GM12891 (cell line): Measurements from ENCODE around the gene STARD5.

ENCODE experiments used
- DNase-seq: peaks from one replicate; pipeline ENCODE4 v3.0.0; 2011; ENCODE audit warnings: low spot score; ENCODE audit not compliant: insufficient read length
- FAIRE-seq: peaks from 2 replicates; lab custom pipeline; 2011; peaks lifted over from hg19 to GRCh38; lab: Jason Lieb, UNC
- PAX5 ChIP-seq: IDR thresholded peaks from 2 replicates; pipeline ENCODE4 v1.6.1; 2011; ENCODE audit warnings: low read length, moderate library complexity, mild to moderate bottlenecking; ENCODE audit not compliant: insufficient read depth, severe bottlenecking
- POLR2A ChIP-seq: IDR thresholded peaks from 2 replicates; pipeline ENCODE4 v1.6.1; 2011; ENCODE audit warnings: low read depth, low read length, control low read depth
- POLR2AphosphoS5 ChIP-seq: IDR thresholded peaks from 2 replicates; pipeline ENCODE4 v1.6.1; 2011; ENCODE audit warnings: low read depth, low read length, control low read depth
- POU2F2 ChIP-seq: IDR thresholded peaks from 2 replicates; pipeline ENCODE4 v1.6.1; 2011; ENCODE audit warnings: low read depth, mild to moderate bottlenecking, control low read depth, low read length, moderate library complexity
- SPI1 ChIP-seq: IDR thresholded peaks from 2 replicates; pipeline ENCODE4 v1.6.1; 2011; ENCODE audit warnings: low read depth, low read length, control low read depth
- TAF1 ChIP-seq: IDR thresholded peaks from 2 replicates; pipeline ENCODE4 v1.6.1; 2011; ENCODE audit warnings: low read depth, low read length, control low read depth

The STARD5 gene

DNA sequence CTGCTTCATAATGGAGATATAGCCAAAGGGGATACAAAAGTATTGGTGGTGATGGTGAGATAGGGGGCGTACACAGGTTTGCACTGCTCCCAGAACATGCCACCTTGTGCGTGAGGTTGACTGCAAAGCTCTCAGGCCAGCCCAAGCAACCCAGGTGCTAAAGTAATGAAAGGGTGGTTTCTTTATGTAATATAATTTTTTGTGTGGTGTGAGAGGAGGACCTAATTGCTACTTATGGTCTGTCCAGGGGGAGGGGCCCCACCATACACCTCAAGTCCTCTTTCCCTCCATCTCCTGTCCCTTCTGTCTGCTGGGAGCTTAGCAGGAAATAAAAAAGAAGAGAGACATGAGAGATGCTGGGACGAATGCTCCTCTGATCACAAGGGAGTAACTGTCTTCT, 53.8 kb downstream of the STARD5 start:
- no peak for DNase-seq
- TF ChIP-seq SPI1 (no peak), PAX5 (no peak), TAF1 (no peak), POLR2AphosphoS5 (no peak), POLR2A (no peak), POU2F2 (no peak)
- no peak for FAIRE-seq

DNA sequence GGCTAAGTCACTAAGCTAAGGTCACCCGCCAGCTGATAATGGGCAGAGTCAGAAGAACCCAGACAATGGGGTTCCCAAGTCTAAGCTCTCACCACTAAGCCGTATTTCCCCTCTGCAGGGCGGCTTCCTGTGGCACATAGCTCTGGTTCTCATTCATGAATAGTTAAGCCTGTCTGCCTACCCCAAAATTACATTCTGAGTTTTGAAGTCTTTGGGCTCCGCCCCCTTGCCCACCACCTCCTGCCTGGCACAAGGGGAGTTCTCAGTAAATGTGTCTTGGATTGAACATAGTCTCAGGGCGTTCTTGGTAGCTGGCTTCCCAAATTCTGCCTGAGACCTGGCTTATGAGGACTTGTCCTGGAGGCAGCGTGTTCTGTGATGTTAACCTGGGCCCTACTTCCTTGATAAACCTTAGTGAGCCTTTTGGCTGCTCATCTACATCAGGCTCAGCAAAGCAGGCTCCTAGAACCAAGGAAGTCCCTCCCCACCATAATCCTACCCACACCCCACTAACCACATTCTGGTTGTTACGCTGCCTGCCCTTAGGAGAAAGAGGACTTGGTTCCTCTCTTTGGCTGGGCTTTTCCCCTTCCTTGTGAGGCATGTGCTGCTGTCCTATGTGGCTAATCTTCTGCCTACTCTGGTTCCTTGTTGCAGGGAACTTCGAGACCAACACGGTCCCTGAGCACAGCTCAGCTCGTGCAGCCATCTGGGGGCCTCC, 54.9 kb downstream of the STARD5 start:
- TF ChIP-seq SPI1, result peak; percentile 32; the same call in 1 of the 2 replicates
- no peak for TF ChIP-seq POLR2A
- DNase-seq (no peak), FAIRE-seq (no peak)

DNA sequence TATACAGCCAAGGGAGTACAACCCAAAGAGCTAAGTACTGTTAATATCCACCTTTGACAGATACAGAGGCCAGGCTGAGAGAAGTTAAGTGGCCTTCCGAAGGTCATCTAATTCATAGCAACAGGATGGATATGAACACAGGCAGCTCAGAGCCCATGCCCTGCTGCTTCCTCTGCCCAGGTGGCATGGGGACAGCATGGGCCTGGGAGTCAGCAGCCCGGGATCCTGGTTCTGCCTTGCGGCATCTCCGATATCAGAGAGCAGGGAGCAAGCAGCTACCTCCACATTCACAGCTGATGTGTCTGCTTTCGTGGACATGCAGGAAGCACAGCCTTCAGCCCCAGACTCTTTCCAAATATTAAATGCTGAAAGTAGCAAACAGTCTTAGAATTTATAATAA, 55.6 kb downstream of the STARD5 start:
- TF ChIP-seq POLR2A (no peak), POU2F2 (no peak), TAF1 (no peak), SPI1 (no peak), POLR2AphosphoS5 (no peak), PAX5 (no peak)
- DNase-seq (no peak), FAIRE-seq (no peak)

DNA sequence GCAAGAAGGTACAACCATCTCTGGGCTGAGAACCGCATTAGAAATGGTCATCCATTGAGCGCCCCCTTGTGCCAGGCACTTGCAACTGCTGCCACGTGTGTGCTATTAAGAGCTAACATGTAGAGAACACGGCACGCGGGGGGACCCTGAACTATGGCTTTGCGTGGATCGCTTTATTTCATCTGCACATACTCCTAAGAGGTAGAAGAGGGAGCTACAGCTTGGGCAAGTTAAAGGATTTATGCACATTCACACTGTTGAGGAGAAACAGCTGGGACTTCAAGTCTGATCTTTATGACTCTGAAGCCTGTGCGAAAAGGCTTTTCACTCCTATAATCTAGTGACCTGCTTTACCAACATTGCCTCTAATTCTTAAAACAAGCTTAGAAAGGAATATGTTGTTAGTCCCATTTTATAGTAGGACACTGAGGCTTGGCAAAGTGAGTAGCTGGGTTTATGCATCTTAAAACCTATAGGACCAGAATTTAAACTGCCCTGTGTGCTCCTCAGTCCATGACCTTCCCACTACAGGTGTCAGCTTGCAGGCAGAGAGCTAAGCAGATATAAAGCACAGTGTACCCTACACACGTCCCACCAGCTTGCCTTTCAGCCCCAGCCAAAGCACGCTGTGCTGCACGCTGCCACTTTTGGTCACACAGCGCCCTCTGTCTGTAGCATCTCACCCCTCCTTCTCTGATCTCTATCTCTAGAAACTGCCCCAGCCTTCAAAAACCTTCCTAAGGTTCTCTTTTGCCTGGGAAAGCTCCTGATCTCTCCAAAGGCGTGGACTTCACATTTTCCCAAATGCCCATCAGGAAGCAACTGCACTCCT, 57.8 kb downstream of the STARD5 start:
- DNase-seq, result peak; percentile 48
- FAIRE-seq, result peak; percentile 98
- no peak for TF ChIP-seq POU2F2
- TF ChIP-seq POLR2A, result no peak
- no peak for TF ChIP-seq SPI1
- TF ChIP-seq POLR2AphosphoS5, result no peak
- TF ChIP-seq PAX5, result no peak
- TF ChIP-seq TAF1, result no peak

DNA sequence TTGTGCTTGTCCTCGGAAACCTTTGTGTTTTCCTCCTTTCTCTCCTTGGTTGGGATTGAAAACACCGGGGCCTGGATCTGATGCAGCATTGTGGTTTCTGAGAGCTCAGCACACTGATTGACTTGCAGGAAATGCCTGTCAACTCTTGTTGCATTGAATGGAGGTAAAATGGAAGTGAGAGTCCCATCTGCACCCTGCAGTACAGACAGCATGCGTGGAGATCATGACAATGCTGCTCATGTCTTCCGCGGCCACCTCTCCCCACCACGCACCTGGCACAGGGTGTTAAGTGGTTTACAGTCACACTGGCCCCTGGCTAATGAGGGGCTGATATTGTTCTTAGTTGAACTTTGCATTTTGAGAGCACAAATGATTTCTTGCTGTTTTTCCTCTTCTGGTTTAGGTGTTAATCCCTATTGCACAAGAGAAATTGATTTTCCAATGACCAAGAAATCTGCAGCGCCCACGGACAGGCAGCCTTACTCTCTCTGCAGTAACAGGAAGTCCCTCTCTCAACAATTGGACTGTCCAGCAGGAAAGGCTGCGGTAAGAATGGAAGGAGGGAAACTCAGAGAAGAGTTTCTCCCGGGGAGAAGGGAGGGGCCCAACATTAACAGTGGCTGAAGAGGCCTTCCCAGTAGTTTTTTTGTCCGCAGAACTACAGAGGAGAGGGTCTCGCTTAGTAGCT, 58.5 kb downstream of the STARD5 start:
- peak; percentile 25 for TF ChIP-seq SPI1
- no peak for TF ChIP-seq TAF1
- FAIRE-seq (peak; percentile 77), DNase-seq (no peak)

DNA sequence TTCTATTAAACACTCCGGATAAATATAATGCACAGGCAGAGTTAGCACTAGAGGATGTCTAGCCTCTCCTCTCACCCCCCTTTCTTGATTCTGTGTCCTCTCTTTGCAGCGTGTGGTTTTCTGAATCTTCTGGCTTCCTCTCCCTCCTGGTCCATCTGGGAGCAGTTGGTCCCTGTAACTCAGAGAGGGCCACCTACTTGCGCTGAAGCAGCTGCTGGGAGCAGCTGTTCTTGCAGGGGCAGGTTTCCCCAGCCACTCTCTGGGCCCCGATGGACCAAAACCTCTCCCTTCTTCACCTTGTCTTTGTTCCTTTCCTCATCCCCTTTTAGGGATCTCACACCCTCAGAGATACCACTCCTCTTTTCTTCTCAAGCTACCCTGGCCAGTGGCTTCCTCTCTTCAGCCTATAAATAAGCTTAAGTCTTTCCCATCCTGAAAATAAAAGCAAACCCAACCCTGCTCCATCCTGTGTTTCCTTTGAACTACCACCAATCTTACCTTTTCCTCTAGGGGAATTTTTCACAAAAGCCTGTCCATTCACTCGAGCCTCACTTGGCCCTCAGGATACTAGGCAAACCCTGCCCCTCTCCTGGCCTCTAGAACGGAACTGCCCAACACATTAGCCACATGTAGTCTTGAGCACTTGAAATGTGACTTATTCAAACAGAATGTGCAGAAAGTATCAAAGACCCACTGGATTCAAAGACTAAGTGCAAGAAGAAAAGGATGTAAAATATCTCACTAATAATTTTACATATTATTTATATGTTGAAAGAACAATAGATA, 59.7 kb downstream of the STARD5 start:
- DNase-seq (no peak), FAIRE-seq (no peak)
- TF ChIP-seq SPI1 (no peak), PAX5 (no peak), POLR2A (no peak), TAF1 (no peak), POU2F2 (no peak), POLR2AphosphoS5 (no peak)

DNA sequence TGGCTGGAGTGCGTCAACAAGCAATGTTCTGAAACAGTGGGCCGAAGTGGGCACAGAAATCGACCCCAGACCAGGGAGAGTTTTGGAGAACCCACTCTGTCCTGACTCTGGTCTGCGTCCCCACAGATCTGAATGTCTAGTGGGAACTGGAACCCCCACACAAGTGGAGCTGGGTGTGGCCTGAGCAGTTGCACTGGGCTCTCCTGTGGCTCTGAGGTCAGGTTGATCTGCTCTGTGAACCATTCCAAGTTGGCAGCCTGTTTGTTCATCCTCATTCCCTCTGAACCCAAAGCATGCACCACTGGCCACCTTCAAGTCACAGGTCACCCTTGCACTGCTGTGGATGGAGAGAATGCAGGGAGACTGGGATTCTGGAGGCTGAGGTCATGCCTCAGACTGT, 60.5 kb downstream of the STARD5 start:
- no peak for TF ChIP-seq POU2F2
- no peak for FAIRE-seq
- no peak for DNase-seq

DNA sequence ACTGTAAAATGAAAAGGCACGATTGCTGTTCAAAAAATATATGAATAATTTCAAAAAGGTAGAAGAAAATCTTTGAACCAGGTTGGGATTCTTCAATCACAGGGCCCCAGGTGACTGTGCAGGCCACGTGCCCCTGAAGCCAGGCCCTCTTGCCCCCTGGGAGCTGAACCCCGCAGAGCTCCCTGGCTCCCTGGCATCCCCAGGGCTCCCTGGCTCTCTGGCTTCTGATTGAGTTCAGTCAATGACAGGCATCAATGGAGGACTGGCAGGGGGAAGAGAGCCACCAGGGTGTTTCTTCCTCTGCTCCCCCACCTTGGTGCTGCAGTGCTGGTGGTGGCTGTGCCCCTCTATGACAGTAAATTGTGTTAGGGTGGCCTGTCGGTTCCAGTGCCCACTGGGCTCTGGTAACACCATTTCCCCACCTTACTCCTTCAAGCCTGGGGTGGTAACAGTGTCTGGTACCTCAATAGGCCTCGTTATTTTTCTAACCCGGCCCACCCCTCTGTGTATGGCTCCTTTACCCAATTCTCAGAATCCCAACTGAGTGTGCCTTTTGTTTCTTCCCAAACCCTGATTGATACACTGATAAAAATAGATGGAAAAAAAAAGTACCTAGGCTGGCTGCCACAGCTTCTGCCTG, 62.6 kb downstream of the STARD5 start:
- no peak for FAIRE-seq
- TF ChIP-seq SPI1 (no peak), POLR2A (no peak), POU2F2 (no peak), PAX5 (no peak), TAF1 (no peak), POLR2AphosphoS5 (no peak)
- no peak for DNase-seq

DNA sequence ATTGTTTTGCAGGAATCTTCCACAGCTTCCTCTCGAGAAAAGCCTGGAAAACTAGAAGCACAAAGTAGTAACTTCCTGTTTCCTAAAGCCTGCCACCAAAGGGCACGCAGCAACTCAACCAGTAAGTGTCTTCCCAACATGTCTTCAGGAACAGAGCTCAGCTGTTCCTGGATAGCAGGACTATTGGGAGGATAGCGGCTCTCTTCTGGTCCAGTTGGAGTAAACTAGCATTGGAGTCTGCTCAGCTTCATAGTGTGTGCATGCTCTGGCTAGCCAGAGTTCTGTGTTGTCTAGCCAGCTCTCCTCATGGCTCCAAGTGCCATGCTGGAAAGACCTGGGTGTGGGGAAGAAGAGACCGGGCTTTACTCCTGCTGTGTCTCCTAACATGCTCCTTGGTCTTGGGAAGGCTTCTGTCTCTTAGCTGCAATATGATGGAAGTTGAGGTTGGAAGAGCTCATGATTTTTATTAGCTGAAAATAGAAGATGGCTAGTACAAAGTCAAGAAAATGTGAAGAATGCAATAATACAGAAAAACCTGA, 64.1 kb downstream of the STARD5 start:
- TF ChIP-seq POLR2AphosphoS5, result no peak
- TF ChIP-seq TAF1, result no peak
- TF ChIP-seq POU2F2, result no peak
- TF ChIP-seq POLR2A, result no peak
- TF ChIP-seq SPI1, result no peak
- no peak for TF ChIP-seq PAX5
- DNase-seq, result no peak
- FAIRE-seq, result no peak
